Spinal cord (tissue), 10 donors: ENCODE measurements around the gene ATP6V1B1. TPM values are rescaled to one million over a fixed set of nuclear protein-coding genes. Genes with fewer than 3 reads are reported as not detected.

Experiments
- DNase-seq, 6 donors: peaks; one replicate each; pipeline versions ENCODE4 v3.0.0 to v3.0.0-alpha.2; 2013 to 2015; ENCODE audit warnings: low spot score in 6 of 6, low read depth in 4 of 6
- H3K27ac ChIP-seq: one replicate; pipeline ENCODE4 v1.5.1; 2013; ENCODE audit warnings: low read depth, low read length, control low read depth
- H3K27me3 ChIP-seq: one replicate; pipeline ENCODE4 v1.6.1; 2013; ENCODE audit warnings: low read length; ENCODE audit not compliant: control insufficient read depth, insufficient read depth
- H3K36me3 ChIP-seq: one replicate; pipeline ENCODE4 v1.6.1; 2013; ENCODE audit warnings: low read length; ENCODE audit not compliant: control insufficient read depth, insufficient read depth
- H3K4me1 ChIP-seq: one replicate; pipeline ENCODE4 v1.6.1; 2013; ENCODE audit warnings: low read length; ENCODE audit not compliant: control insufficient read depth, insufficient read depth
- H3K4me3 ChIP-seq: one replicate; pipeline ENCODE4 v1.5.1; 2013; ENCODE audit warnings: low read depth, low read length, control low read depth
- H3K9me3 ChIP-seq: one replicate; pipeline ENCODE4 v1.6.1; 2013; ENCODE audit warnings: low read length; ENCODE audit not compliant: control insufficient read depth, insufficient read depth
- WGBS: methylation state at CpG from one replicate; pipeline ENCODE4 v1.1.5; 2013; ENCODE audit warnings: missing lambda C conversion rate; ENCODE audit not compliant: insufficient coverage; 5-methylcytosine and 5-hydroxymethylcytosine counted together
- polyA plus RNA-seq, 2 donors: library from polyadenylated mRNA; unstranded; fragments of 120-200 nt; gene quantifications; one replicate each; pipeline ENCODE4 v1.2.1, GENCODE V29; 2013; ENCODE audit not compliant: insufficient read length in 2 of 2
- total RNA-seq, 2 donors: library from RNA; depleted of rRNA in 1 of 2; stranded (reverse); fragments of 120-200 nt in 1 of 2; fragments of >200 nt in 1 of 2; gene quantifications; one replicate each; pipeline versions ENCODE4 v1.2.3 to v1.2.4, GENCODE V29; 2013 to 2014
- donor health status: healthy.

Gene ATP6V1B1
- total and polyA plus RNA-seq, 4 donors = 0.39 to 0.59 (median 0.40) TPM; not detected in 1

GRCh38 chr2:70985956-70986355 lies 50.3 kb downstream of the ATP6V1B1 start:
- no peak overlapping the region for H3K4me3 ChIP-seq
- no peaks in the 10 kb centered on the region for H3K9me3 ChIP-seq
- peaks cover 5% of the 10 kb centered on the region for H3K4me1 ChIP-seq
- no peak for DNase-seq
- no peak overlapping the region for H3K27ac ChIP-seq
- H3K27me3 ChIP-seq = no peaks in the 10 kb centered on the region
- 94% methylated on average over 1 of the region's 1 CpG for WGBS
- peaks cover 58% of the 10 kb centered on the region for H3K36me3 ChIP-seq

GRCh38 chr2:70986499-70987189 lies 50.9 kb downstream of the ATP6V1B1 start:
- H3K27ac ChIP-seq = no peak overlapping the region
- WGBS = 97% methylated on average over 4 of the region's 4 CpGs
- peaks cover 65% of the 10 kb centered on the region for H3K36me3 ChIP-seq
- DNase-seq = no peak
- H3K4me1 ChIP-seq = peaks cover 8% of the 10 kb centered on the region
- no peak overlapping the region for H3K4me3 ChIP-seq
- H3K27me3 ChIP-seq = no peaks in the 10 kb centered on the region
- no peaks in the 10 kb centered on the region for H3K9me3 ChIP-seq

GRCh38 chr2:70987386-70987785 lies 51.7 kb downstream of the ATP6V1B1 start:
- DNase-seq = no peak
- H3K36me3 ChIP-seq = peaks cover 62% of the 10 kb centered on the region
- H3K27me3 ChIP-seq = no peaks in the 10 kb centered on the region
- no peak overlapping the region for H3K27ac ChIP-seq
- no peaks in the 10 kb centered on the region for H3K9me3 ChIP-seq
- WGBS = 100% methylated on average over 1 of the region's 1 CpG
- peaks cover 8% of the 10 kb centered on the region for H3K4me1 ChIP-seq
- no peak overlapping the region for H3K4me3 ChIP-seq

- no peaks in the 10 kb centered on the region for H3K9me3 ChIP-seq
- peaks cover 66% of the 10 kb centered on the region for H3K36me3 ChIP-seq
- no peak for DNase-seq
- H3K27me3 ChIP-seq = no peaks in the 10 kb centered on the region
- H3K4me3 ChIP-seq = no peak overlapping the region
- H3K27ac ChIP-seq = no peak overlapping the region
- H3K4me1 ChIP-seq = peaks cover 13% of the 10 kb centered on the region
- WGBS = 95% methylated on average over 3 of the region's 4 CpGs
Observed at GRCh38 chr2:70988151-70988550, 52.5 kb downstream of the ATP6V1B1 start.

- Histone ChIP-seq H3K27ac (no peak overlapping the region), H3K4me3 (no peak overlapping the region), H3K4me1 (peaks cover 21% of the 10 kb centered on the region), H3K9me3 (no peaks in the 10 kb centered on the region), H3K27me3 (no peaks in the 10 kb centered on the region), H3K36me3 (peaks cover 66% of the 10 kb centered on the region)
- DNase-seq = no peak
- 95% methylated on average over 13 of the region's 16 CpGs for WGBS
Observed at GRCh38 chr2:70988726-70989648, 53.3 kb downstream of the ATP6V1B1 start.

- Histone ChIP-seq H3K4me3 (no peak overlapping the region), H3K4me1 (peaks cover 22% of the 10 kb centered on the region), H3K27ac (no peak overlapping the region), H3K9me3 (no peaks in the 10 kb centered on the region), H3K27me3 (no peaks in the 10 kb centered on the region), H3K36me3 (peaks cover 59% of the 10 kb centered on the region)
- 80% methylated on average over 1 of the region's 5 CpGs for WGBS
- DNase-seq = no peak
Observed at GRCh38 chr2:70990216-70990615, 54.5 kb downstream of the ATP6V1B1 start.

GRCh38 chr2:70991142-70991541 lies 55.4 kb downstream of the ATP6V1B1 start:
- Histone ChIP-seq H3K27me3 (no peaks in the 10 kb centered on the region), H3K36me3 (peaks cover 52% of the 10 kb centered on the region), H3K9me3 (no peaks in the 10 kb centered on the region), H3K27ac (no peak overlapping the region), H3K4me3 (no peak overlapping the region), H3K4me1 (peaks cover 24% of the 10 kb centered on the region)
- DNase-seq = no peak
- WGBS = 96% methylated on average over 5 of the region's 5 CpGs

GRCh38 chr2:70991742-70992141 lies 56.0 kb downstream of the ATP6V1B1 start:
- Histone ChIP-seq H3K4me1 (peaks cover 24% of the 10 kb centered on the region), H3K27me3 (no peaks in the 10 kb centered on the region), H3K9me3 (no peaks in the 10 kb centered on the region), H3K36me3 (peaks cover 46% of the 10 kb centered on the region), H3K4me3 (no peak overlapping the region), H3K27ac (no peak overlapping the region)
- 81% methylated on average over 7 of the region's 9 CpGs for WGBS
- no peak for DNase-seq

- peaks cover 24% of the 10 kb centered on the region for H3K4me1 ChIP-seq
- no peak for DNase-seq
- H3K27ac ChIP-seq = no peak overlapping the region
- no peaks in the 10 kb centered on the region for H3K9me3 ChIP-seq
- peaks cover 38% of the 10 kb centered on the region for H3K36me3 ChIP-seq
- no peaks in the 10 kb centered on the region for H3K27me3 ChIP-seq
- 90% methylated on average over 8 of the region's 12 CpGs for WGBS
- peak overlapping the region; percentile 81 for H3K4me3 ChIP-seq
Observed at GRCh38 chr2:70992945-70993853, 57.5 kb downstream of the ATP6V1B1 start.
